ENCODE results near the gene GPR151. TPM values are rescaled to one million over a fixed set of nuclear protein-coding genes. Genes with fewer than 3 reads are reported as not detected.

Gene GPR151
- total RNA-seq, 1 donor from 2014 or later, result not detected

DNA sequence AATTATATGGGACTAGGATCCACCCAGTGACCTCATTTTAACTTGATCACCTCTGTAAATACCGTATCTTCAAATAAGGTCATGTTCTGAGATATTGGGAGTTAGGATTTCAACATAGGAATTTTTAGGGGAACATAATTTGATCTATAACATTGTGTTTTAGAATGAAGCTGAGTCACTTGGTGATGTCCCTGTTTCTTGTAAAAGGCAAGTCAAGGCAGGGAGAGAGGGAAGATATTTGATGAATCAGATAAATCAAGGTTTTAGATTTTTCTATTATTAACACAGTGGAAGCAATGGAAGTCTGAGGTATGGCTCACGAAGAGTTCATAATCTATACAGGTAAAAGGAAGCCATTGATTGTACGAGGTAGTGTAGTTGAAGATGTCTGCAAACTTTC is 11.8 kb upstream of the GPR151 start:
- Mint-ChIP-seq H3K27me3 (ENCODE audit: low read depth, unreplicated experiment) (no peaks in the 10 kb centered on the region), H3K4me3 (ENCODE audit: unreplicated experiment) (no peak overlapping the region)

DNA sequence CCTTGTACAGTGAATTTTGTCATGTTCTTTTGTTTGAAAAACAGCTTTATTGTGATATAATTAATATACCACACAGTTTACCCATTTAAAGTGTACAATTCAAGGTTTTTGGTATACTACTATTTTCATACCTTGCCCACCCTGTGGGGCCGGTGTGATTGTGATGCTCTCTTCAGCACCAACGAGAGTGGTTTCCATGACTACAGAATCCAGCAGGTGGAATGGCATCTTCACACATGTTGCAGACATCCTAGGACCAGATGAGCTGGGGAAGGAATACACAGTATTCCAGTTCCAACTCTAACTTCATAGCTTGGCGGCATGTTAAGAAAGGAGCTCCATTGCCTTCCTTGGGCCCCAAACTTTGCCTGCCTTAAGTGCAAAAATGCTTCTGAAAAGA is 7.7 kb upstream of the GPR151 start:
- Histone ChIP-seq H3K27ac (ENCODE audit: low read depth, low read length) (no peak overlapping the region), H3K79me2 (ENCODE audit: insufficient read depth, low read length) (no peaks in the 10 kb centered on the region), H4K20me1 (ENCODE audit: insufficient read depth, low read length) (no peaks in the 10 kb centered on the region), H3K4me3 (ENCODE audit: insufficient read depth, low read depth, low read length) (no peak overlapping the region), H3K27me3 (ENCODE audit: insufficient read depth, low read length) (no peaks in the 10 kb centered on the region), H3K9ac (ENCODE audit: low read length) (no peak overlapping the region), H3K36me3 (ENCODE audit: insufficient read depth, low read length) (no peaks in the 10 kb centered on the region), H3K9me3 (ENCODE audit: insufficient read depth, low read depth, low read length) (no peaks in the 10 kb centered on the region), H2AFZ (ENCODE audit: low read depth, low read length) (no peak overlapping the region), H3K4me2 (ENCODE audit: low read length) (no peak overlapping the region), H3K4me1 (ENCODE audit: insufficient read depth, low read length) (no peaks in the 10 kb centered on the region)
- Mint-ChIP-seq H3K36me3 (ENCODE audit: low read depth, unreplicated experiment) (no peaks in the 10 kb centered on the region), H3K4me1 (ENCODE audit: low read depth, unreplicated experiment) (peaks cover 4% of the 10 kb centered on the region), H3K27ac (ENCODE audit: unreplicated experiment) (no peak overlapping the region), H3K27me3 (ENCODE audit: low read depth, unreplicated experiment) (no peaks in the 10 kb centered on the region), H3K4me3 (ENCODE audit: unreplicated experiment) (no peak overlapping the region), H3K9me3 (ENCODE audit: unreplicated experiment) (no peaks in the 10 kb centered on the region)
- FAIRE-seq (no peak), DNase-seq (ENCODE audit: low read depth) (no peak)
- no peak for TF ChIP-seq EZH2 (IDR thresholded peaks at IDR 0.05; ENCODE audit: insufficient read depth, low read length)
- TF ChIP-seq, protein P1, sequence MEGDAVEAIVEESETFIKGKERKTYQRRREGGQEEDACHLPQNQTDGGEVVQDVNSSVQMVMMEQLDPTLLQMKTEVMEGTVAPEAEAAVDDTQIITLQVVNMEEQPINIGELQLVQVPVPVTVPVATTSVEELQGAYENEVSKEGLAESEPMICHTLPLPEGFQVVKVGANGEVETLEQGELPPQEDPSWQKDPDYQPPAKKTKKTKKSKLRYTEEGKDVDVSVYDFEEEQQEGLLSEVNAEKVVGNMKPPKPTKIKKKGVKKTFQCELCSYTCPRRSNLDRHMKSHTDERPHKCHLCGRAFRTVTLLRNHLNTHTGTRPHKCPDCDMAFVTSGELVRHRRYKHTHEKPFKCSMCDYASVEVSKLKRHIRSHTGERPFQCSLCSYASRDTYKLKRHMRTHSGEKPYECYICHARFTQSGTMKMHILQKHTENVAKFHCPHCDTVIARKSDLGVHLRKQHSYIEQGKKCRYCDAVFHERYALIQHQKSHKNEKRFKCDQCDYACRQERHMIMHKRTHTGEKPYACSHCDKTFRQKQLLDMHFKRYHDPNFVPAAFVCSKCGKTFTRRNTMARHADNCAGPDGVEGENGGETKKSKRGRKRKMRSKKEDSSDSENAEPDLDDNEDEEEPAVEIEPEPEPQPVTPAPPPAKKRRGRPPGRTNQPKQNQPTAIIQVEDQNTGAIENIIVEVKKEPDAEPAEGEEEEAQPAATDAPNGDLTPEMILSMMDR (IDR thresholded peaks at IDR 0.05; ENCODE audit: insufficient read depth, low read depth, low read length), result no peak

More for the DNA sequence above, 11.8 kb upstream of the GPR151 start:
- Histone ChIP-seq H4K20me1 (ENCODE audit: insufficient read depth, low read length) (no peaks in the 10 kb centered on the region), H3K4me1 (ENCODE audit: insufficient read depth, low read length) (no peaks in the 10 kb centered on the region), H3K79me2 (ENCODE audit: insufficient read depth, low read length) (no peaks in the 10 kb centered on the region), H3K27me3 (ENCODE audit: insufficient read depth, low read length) (no peaks in the 10 kb centered on the region), H2AFZ (ENCODE audit: low read depth, low read length) (no peak overlapping the region), H3K4me2 (ENCODE audit: low read length) (no peak overlapping the region), H3K27ac (ENCODE audit: low read depth, low read length) (no peak overlapping the region), H3K36me3 (ENCODE audit: insufficient read depth, low read length) (no peaks in the 10 kb centered on the region), H3K9ac (ENCODE audit: low read length) (no peak overlapping the region), H3K4me3 (ENCODE audit: insufficient read depth, low read depth, low read length) (no peak overlapping the region), H3K9me3 (ENCODE audit: insufficient read depth, low read depth, low read length) (no peaks in the 10 kb centered on the region)
- Mint-ChIP-seq H3K27ac (ENCODE audit: unreplicated experiment) (no peak overlapping the region), H3K36me3 (ENCODE audit: low read depth, unreplicated experiment) (no peaks in the 10 kb centered on the region), H3K4me1 (ENCODE audit: low read depth, unreplicated experiment) (no peaks in the 10 kb centered on the region), H3K9me3 (ENCODE audit: unreplicated experiment) (no peaks in the 10 kb centered on the region)
- FAIRE-seq (no peak), DNase-seq (ENCODE audit: low read depth) (no peak)
- no peak for TF ChIP-seq EZH2 (IDR thresholded peaks at IDR 0.05; ENCODE audit: insufficient read depth, low read length)
- TF ChIP-seq, protein P1 (IDR thresholded peaks at IDR 0.05; ENCODE audit: insufficient read depth, low read depth, low read length), result no peak

DNA sequence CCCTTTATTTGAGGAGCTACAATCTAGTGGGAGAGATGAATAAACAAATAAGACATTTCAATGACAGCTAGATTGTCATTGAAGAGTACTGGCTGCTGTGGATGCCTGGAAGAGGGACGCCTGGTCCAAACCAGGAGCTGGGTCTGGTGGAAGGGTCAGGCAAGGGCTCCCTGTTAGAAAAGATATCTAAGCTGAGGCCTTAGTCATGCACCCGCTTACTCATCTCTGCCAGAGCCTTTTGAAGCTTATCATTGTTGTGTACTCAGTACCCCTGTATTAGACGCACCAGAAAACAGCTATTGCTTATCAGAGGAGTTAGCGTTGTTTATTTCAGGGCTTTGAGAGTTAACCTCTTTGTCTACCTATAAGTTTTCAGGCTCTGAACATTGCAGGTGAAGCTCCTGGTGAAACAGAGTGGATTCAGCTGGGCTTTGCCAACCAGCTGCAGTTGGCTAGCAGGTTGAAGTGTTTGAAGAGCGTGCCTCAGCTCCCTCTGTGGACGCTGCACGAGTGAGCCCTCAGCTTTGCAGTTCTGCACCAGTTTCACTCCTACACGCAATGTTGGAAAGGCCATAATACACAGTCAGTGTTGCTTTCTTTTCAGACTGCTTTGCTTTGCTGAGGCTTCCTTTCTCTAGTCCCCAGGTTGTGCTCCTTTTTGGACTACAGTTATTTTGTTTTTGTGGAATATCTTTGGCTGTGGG is 5.6 kb upstream of the GPR151 start:
- no peaks in the 10 kb centered on the region for H3K9me3 Mint-ChIP-seq (ENCODE audit: unreplicated experiment)
- no peaks in the 10 kb centered on the region for H3K27me3 Mint-ChIP-seq (ENCODE audit: low read depth, unreplicated experiment)
- Histone ChIP-seq H3K36me3 (ENCODE audit: insufficient read depth, low read length) (no peaks in the 10 kb centered on the region), H3K27me3 (ENCODE audit: insufficient read depth, low read length) (no peaks in the 10 kb centered on the region), H3K27ac (ENCODE audit: low read depth, low read length) (no peak overlapping the region), H2AFZ (ENCODE audit: low read depth, low read length) (no peak overlapping the region), H3K9me3 (ENCODE audit: insufficient read depth, low read depth, low read length) (no peaks in the 10 kb centered on the region), H3K4me2 (ENCODE audit: low read length) (no peak overlapping the region), H3K4me1 (ENCODE audit: insufficient read depth, low read length) (no peaks in the 10 kb centered on the region), H3K4me3 (ENCODE audit: insufficient read depth, low read depth, low read length) (no peak overlapping the region), H3K9ac (ENCODE audit: low read length) (no peak overlapping the region), H3K79me2 (ENCODE audit: insufficient read depth, low read length) (no peaks in the 10 kb centered on the region), H4K20me1 (ENCODE audit: insufficient read depth, low read length) (no peaks in the 10 kb centered on the region)
- H3K27ac Mint-ChIP-seq (ENCODE audit: unreplicated experiment), result no peak overlapping the region
- no peak for DNase-seq (ENCODE audit: low read depth)
- H3K4me3 Mint-ChIP-seq (ENCODE audit: unreplicated experiment), result no peak overlapping the region
- no peak for FAIRE-seq
- no peaks in the 10 kb centered on the region for H3K36me3 Mint-ChIP-seq (ENCODE audit: low read depth, unreplicated experiment)
- peaks cover 4% of the 10 kb centered on the region for H3K4me1 Mint-ChIP-seq (ENCODE audit: low read depth, unreplicated experiment)
- TF ChIP-seq, protein P1 (IDR thresholded peaks at IDR 0.05; ENCODE audit: insufficient read depth, low read depth, low read length), result no peak
- TF ChIP-seq EZH2 (IDR thresholded peaks at IDR 0.05; ENCODE audit: insufficient read depth, low read length), result no peak

Measured in astrocyte (in vitro differentiated cells and primary cell).